ENCODE measurements around the gene TAF1C.
"Not testable (repeated sequence)": the region's sequence is repeated elsewhere in the genome, so short reads cannot be mapped to it uniquely, and the experiment has no call there.

Gene TAF1C, protein sequence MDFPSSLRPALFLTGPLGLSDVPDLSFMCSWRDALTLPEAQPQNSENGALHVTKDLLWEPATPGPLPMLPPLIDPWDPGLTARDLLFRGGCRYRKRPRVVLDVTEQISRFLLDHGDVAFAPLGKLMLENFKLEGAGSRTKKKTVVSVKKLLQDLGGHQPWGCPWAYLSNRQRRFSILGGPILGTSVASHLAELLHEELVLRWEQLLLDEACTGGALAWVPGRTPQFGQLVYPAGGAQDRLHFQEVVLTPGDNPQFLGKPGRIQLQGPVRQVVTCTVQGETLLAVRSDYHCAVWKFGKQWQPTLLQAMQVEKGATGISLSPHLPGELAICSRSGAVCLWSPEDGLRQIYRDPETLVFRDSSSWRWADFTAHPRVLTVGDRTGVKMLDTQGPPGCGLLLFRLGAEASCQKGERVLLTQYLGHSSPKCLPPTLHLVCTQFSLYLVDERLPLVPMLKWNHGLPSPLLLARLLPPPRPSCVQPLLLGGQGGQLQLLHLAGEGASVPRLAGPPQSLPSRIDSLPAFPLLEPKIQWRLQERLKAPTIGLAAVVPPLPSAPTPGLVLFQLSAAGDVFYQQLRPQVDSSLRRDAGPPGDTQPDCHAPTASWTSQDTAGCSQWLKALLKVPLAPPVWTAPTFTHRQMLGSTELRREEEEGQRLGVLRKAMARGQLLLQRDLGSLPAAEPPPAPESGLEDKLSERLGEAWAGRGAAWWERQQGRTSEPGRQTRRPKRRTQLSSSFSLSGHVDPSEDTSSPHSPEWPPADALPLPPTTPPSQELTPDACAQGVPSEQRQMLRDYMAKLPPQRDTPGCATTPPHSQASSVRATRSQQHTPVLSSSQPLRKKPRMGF

DNA sequence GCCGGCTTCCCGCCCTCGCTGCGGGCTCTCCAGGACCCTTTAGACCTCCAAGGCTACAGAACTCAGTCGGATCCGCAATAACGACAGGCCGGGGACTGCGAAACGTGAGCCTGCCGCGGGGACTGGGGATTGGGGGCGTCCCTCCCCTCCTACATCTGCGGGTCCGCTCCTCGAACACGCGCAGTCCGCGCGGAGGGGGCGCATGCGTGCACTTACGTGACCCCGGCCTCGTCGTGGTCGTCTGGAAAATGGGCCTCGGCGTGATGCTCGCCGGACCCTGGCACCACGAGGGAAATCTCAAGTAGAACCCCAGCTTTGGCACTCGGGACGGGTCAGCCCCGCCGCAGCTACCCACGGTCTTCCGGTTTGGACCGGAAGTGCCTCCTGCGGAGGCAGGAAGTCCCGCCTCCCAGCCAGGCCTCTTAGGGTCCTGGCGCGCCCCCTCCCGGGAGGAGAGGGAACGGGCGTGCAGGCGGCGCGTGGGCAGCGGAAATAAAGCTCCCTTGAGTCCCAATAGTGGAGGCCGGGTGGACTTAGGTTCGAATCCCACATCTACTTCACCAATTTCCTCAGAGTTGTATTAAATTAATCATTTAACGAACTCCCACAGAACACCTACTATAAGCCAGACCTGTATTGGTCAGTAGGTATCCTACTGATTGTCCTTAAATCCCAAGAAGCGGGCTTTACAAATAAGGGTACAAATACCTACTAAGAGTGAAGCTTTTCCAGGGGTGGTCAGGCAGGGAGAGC lies at the start of gene TAF1C:
TSS of gene TAF1C (minus strand) at position 373 of the 753 bp plus-strand sequence. CDS start 2,069 bp downstream, outside the sequence.
- peak; percentile 95 for DNase-seq

DNA sequence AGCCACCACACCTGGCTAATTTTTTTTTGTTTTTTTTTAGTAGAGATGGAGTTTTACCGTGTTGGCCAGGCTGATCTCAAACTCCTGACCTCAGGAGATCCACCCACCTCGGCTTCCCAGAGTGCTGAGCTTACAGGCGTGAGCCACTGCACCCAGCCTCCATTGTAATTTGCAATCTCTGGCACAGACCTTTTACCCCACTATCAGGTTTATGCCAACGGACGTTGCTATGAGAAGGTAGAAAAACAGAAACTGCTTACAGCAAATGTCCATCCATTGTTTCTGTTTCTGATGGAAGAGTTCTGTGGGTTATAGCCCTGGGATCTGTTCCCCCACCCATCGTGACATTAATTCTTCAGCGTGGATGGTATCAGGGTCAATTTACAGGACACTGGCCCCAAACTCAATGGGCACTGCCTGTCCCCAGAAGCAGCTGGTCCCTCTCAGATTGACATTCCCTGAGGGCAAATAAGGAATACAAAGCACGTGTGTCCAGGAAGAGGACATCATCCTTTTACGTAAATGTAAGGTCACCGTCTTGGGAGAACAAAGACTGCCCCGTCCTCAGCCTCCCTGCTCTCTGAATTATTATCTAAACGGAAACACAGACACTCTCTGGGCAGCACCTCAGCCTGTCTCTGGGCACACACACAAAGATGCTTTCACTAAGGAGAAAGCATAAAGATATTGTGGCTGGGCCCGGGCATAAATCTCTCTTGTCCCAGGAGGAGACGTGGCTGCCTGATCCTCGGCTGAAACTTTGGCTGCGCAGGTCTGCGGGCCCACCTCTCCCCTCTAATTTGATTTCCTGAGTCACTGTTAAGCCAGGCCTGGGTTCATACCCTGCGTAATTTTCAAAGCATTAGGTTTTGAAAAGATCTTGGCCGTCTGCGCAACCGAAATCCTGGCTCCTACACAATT lies 47.7 kb upstream of the TAF1C start:
- DNase-seq, result peak; percentile 70

DNA sequence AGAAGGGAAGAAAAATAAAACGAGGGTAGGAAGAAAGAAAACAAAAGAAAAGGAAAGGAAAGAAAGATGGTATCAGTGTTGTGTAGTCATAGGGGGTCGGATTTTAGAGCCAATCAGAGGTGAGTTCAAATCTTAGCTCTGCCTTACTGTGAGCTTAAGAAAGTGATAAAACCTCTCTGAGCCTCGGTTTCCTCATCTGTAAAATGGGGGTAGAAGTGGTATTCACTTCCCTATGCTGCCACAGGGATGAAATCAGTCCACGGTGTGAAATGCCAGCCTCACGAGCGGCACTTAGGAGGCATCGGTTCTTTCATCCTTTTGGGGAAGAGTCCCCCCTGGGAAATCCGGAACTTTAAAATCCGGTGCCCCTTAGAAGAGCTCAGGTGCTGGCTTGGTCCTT lies 46.9 kb upstream of the TAF1C start:
- DNase-seq, result no peak

GRCh38 chr16:84232969-84233368 lies 46.1 kb upstream of the TAF1C start:
- no peak for DNase-seq

GRCh38 chr16:84232060-84232459 lies 45.2 kb upstream of the TAF1C start:
- no peak for DNase-seq

GRCh38 chr16:84229471-84229870 lies 42.6 kb upstream of the TAF1C start:
- no peak for DNase-seq

DNA sequence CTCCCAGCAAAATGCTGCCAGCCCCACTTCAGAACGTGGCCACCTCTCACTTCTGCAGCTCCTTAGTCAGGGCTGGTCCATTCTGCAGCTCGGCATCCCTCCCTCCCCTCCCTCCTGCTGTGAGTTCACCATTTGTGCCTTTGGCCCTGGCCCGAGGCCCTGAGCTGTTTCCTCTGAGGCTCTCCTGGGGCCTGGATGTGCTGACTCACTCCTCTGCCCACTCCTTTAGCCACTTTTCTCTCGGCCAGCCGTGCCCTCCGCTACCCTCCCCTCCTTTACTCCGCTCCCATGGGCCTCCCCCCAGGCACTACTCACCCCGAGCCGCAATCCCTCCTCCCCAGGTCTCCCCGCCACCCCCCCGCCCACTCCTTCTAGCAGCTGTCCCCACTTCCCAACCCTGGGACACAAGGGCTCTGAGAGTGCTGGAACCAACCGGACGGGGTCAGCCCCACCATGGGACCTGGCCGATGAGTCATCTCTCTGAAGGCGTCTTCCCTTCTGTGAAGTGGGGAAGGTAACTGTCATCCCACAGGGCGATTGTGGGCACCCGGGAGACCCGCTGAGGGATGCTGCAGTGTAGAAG lies 41.5 kb upstream of the TAF1C start:
- peak; percentile 27 for DNase-seq

DNA sequence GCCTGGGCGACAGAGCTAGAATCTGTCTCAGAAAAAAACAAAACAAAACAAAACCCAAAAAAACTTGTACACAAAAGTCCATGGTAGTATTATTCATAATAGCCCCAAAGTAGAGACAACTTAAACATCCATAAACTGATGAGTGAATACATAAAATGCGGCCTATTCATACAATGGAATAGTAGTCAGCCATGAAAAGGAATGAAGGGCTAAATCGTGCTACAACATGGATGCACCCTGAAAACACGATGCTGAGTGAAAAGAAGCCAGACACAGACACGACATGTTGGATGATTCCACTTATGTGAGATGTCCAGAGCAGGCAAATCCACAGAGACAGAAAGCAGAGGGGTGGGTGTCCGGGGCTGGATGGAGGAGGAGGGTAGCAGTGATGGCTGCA lies 40.7 kb upstream of the TAF1C start:
- DNase-seq, result no peak

DNA sequence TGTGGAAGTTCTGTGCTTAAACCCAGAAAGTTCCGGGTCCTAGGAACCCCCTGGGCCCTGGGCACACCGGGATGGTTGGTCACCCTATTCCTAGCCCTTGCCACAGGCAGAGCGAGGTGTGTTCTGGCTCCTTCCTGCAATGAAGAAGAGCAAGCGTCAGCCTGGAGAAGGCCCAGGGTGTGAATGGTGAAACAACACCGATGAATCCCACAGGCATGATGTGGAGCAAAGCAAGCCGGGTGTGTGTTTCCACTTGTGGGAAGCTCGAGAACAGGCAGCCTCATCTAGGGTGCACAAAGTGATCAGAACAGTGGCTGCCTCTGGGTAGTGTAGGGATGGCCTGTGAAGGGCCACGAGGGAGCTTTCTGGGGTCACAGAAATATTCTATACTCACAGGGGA lies 39.2 kb upstream of the TAF1C start:
- DNase-seq, result no peak

- DNase-seq, result no peak
These were observed 38.7 kb upstream of the TAF1C start for GRCh38 chr16:84225571-84225970.

DNA sequence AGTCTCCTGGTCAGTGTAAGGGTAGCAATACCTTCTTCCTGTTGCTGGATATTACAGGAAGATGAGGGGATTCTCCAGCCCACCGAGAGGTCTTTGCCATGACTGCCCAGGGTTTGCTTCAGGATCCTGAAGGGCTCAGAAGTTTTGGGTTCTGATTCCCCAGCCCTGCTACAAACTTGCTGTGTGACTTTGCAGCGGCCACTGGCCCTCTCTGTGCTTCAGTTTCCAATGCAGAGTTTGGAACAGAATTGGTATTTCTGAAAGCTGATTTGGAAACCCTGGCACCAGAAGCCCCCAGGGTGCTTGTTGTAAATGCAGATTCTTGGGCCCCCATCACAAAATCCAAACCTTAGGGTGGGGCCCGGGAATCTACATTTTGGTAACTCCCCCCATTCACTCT lies 38.3 kb upstream of the TAF1C start:
- no peak for DNase-seq

DNA sequence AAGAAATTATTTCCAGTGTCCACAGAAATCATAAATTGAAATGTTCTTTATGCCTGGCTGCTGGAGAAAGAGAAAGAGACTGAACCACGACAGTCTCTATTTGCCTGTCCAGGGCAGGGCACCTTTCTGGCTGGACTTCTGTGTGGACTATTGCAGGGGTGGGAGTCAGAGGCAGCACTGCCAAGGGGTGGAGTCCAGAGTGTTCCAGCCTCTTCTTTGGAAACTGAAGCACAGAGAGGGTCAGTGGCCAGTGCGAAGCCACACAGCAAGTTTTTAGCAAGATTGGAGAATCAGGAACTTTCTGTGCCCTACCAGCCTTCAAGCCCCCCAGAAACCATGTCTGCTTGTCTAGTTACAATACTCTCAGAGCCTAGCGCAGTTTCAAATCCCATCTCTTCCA lies 37.7 kb upstream of the TAF1C start:
- no peak for DNase-seq

- DNase-seq, result no peak
These were observed 36.6 kb upstream of the TAF1C start for GRCh38 chr16:84223456-84223855.

GRCh38 chr16:84220851-84221250 lies 34.0 kb upstream of the TAF1C start:
- DNase-seq, result no peak

GRCh38 chr16:84218956-84219355 lies 32.1 kb upstream of the TAF1C start:
- DNase-seq, result no peak

- no peak for DNase-seq
These were observed 31.4 kb upstream of the TAF1C start for GRCh38 chr16:84218176-84218823.

GRCh38 chr16:84216144-84216543 lies 29.3 kb upstream of the TAF1C start:
- not testable (repeated sequence) for DNase-seq

GRCh38 chr16:84215531-84215930 lies 28.7 kb upstream of the TAF1C start:
- no peak for DNase-seq

DNA sequence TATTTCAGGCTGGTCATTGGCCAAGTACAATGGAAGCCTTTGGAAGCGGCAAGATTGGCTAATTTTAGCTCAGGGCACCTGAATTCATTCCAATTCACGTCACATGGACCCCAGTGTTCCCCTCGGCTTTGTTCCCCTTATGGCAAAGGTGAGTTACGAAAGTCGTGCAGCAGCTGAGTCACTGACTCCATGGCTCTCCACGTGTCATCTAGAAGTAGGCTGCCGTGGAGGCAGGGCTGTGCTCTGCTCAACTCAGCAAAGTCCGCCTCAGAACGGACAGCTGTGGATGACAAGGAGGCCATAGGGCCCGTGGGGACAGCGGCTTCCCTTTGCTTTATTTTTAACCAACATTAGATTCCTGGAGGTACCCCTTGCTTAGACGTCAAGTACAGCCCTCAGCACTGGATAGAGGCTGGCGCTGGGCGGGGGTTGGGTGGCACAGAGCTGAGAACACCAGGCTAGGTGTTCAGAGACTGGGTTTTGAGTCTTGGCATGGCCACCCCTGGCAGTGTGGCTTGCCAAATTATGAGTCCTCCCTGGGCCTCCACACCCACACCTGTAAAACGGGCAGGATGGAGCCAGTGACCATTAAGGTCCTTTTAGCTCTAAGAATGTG lies 27.7 kb upstream of the TAF1C start:
- no peak for DNase-seq

GRCh38 chr16:84212631-84213030 lies 25.8 kb upstream of the TAF1C start:
- no peak for DNase-seq

GRCh38 chr16:84212154-84212553 lies 25.3 kb upstream of the TAF1C start:
- DNase-seq, result no peak

Measured in NCI-H82 (cell line).